G401 (cell line): ENCODE results near the gene RNF181. TPM values are rescaled to one million over a fixed set of nuclear protein-coding genes. Genes with fewer than 3 reads are reported as not detected.
"Not testable (repeated sequence)": the region's sequence is repeated elsewhere in the genome, so short reads cannot be mapped to it uniquely, and the experiment has no call there.

Source experiments
- DNase-seq: peaks from one replicate; pipeline ENCODE4 v3.0.0-alpha.2; 2015; ENCODE audit warnings: low spot score
- in situ Hi-C: cut with HindIII; loops from 2 replicates; pipeline ENCODE4 v1.10.0; 2016; ENCODE audit warnings: low sequenced_read_pairs, mixed read lengths
- total RNA-seq: library from RNA; depleted of rRNA; stranded (reverse); fragments of >200 nt; shearing (Covaris generic); gene quantifications from 2 replicates; pipeline ENCODE4 v1.2.3, GENCODE V29; 2014; rRNA removed

The RNF181 gene, protein sequence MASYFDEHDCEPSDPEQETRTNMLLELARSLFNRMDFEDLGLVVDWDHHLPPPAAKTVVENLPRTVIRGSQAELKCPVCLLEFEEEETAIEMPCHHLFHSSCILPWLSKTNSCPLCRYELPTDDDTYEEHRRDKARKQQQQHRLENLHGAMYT
- 130 and 155 TPM in 2 replicates for total RNA-seq

DNA sequence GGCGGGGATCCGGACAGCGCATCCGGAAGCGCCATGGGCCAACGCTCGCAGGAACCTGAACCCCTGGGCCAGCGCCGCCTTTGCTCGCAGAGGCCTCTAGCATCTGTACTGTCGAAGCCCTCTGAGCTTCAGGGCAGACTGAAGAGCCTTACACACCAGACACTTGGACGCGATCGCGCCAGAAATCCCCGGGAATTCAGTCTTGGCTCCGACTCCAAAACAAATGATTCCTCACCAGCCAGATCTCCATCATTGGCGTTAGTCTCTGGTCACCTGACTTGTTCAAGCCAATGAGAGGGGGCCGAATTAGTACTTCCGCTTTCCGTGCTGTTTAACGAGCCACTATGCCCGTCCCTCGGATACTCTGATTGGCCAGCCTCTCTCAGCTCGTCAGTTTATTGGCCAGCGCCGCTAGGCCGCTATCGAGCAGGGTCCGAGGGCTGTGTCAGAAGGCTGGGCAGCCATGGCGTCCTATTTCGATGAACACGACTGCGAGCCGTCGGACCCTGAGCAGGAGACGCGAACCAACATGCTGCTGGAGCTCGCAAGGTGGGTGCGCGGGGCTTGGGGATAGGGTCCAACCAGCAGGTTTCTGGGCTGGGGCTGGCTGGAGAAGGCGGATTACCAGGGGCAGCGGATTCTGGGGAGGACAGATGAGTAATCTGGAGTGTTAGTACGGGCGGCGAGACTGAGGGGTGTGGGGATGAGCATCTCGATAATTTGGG is at the start of gene RNF181:
Gene RNF181, plus strand, starts transcription at position 445 of the 725 bp plus-strand sequence. Its CDS starts 19 bp downstream, at position 464.
- in situ Hi-C loops, result no loop called here
- peak; percentile 100 for DNase-seq

DNA sequence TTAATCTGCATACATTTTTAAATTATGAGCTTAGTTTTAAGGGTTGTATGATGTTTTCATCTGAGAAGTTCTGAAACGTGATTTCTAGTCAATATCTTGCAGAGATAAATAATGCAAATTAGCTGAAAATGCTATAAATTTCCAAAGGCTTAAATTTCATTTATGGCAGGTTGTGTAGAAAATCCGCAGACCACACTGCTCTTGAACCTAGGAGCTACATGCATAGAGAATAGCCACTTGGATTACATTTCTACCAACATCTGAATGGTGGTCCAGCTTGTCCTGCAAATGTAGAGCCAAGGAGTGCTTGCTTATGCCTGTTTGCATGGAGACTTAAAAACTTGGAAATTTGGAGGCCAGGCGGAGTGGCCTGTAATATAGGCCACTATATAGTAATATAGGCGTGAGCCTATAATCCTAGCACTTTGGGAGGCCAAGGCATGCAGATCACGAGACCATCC is 49.7 kb upstream of the RNF181 start:
- in situ Hi-C loops, result no loop called here

DNA sequence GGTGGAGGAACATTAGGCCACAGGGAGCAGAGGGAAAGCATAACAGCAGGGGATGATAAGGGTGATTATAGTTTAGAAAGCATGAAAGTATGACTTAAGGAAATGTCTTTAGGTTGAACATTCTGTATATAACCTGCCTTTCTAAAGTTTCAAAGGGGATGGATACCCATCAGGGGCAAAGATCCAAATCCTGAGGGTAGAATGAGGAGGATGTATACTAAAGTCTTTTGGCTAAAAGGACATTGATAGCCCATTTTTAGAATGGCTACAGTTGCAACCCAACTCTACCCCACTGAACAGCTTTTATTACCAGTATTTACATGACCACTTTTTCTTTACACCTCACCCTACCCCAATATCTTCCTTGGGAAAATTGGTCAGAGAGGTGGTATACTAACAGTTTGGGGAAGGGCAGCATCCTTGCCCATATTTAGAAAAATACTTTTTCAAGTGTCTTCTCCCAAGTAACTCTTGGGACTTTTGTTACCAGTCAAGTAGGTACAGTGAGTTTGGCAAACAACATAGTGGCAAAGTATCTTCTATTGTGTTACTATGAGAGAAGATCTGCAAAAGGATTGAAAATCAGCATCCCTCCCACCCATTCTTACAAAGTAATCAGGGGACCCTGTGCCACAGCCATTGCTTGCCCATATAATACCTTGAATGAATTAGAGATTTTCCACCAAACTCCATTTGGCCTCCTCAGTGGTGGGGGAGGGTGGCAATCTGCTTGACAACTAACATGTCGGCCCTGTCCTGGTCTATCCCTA is 48.3 kb upstream of the RNF181 start:
- DNase-seq, result no peak
- in situ Hi-C loops, result no loop called here

More for the DNA sequence above, 49.7 kb upstream of the RNF181 start:
- DNase-seq, result no peak

DNA sequence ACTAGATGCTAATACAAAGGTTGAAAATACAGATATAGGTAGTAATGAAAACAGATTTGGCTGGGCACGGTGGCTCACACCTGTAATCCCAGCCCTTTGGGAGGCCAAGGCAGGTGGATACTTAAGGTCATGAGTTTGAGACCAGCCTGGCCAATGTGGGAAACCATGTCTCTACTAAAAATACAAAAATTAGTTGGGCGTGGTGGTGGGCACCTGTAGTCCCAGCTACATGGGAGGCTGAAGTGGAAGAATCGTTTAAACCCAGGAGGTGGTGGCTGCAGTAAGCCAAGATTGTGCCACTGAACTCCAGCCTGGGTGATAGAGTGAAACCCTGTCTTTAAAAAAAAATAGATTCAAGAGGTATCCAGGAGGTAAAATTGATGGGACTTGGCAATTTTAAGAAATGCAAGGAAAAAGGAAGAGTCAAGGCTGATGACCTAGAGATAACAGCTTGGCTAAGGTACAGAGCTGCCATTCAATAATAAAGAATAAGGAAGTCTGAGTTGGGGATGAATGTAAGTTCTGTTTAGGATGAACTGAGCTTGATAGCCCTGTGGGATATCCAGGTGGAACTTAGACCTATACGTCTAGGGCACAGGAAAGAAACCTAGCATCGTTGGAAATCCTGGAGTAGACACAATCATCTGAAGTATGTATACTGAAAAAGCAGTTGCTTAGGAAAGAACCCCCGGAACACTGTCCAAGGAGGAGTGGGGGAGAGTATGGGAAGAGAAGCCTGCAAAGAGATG is 47.5 kb upstream of the RNF181 start:
- in situ Hi-C loops, result no loop called here
- no peak for DNase-seq

DNA sequence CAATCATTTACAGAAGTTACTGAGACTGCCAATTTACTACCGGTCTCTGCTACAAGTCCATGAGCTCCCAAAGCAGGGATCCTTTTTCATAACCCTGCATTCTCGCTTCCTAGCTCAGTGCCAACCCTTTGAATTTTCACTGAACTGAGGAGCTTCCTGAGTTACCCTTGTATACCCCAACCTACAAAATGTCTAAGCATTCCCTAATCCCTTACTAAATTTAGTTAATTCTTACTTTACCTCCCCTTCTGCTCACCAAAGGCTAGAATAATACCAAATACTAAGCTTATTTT is 47.0 kb upstream of the RNF181 start:
- in situ Hi-C loops, result no loop called here
- DNase-seq, result no peak

DNA sequence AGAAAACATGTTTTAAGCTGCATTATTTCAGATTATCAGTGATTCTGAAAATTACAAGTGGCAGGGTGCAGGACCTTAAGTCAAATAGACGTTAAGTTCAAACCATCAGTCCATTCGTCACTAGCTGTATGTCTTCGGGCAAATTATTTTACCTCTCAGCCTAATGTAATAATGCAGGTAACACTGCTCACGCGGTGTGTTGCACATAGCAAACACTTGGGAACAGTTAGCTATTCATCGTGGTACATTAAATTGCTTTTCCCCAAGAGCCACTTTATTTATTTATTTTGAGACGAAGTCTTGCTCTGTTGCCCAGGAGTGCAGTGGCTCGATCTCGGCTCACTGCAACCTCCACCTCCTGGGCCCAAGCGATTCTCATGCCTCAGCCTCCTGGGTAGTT is 46.5 kb upstream of the RNF181 start:
- in situ Hi-C loops, result no loop called here
- no peak for DNase-seq

DNA sequence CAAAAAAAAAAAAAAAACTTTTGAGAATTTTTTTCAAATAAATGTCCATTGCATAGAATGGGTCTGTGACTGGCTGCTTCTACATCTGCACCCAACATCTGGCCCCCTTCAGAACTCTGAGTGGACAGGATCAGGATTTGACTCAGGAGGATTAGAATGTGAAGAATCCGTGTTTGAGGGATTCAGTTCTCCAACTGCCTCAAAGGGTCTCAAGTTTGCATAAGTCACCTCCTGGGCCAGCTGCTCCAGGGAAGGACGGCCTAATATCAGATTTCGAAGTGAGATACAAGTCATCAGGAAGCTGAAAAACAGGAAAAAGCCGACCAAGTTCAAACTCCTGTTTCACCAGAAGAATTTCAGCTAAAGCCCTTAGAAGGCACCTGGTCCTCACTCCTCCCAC is 45.7 kb upstream of the RNF181 start:
- DNase-seq, result no peak
- in situ Hi-C loops, result no loop called here

DNA sequence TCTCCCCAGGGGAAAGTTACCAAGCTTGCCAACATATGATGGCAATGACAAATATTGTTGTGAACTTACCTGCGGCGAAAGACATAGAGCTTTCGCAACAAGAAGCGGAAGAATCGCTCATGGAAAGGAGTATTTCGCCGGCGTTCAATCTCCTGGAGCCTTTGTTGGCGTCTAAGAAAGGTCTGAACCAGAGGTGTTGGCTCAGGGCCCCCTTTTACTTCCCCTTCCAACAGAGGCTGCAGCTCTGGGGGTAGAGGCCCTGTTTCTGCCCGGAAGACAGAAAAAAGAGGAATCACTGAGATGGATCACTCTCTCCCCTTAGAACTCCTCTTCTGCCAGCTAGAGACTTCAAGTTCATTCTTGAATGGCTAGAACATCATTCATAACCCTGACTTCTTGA is 45.1 kb upstream of the RNF181 start:
- in situ Hi-C loops, result no loop called here
- DNase-seq, result no peak

DNA sequence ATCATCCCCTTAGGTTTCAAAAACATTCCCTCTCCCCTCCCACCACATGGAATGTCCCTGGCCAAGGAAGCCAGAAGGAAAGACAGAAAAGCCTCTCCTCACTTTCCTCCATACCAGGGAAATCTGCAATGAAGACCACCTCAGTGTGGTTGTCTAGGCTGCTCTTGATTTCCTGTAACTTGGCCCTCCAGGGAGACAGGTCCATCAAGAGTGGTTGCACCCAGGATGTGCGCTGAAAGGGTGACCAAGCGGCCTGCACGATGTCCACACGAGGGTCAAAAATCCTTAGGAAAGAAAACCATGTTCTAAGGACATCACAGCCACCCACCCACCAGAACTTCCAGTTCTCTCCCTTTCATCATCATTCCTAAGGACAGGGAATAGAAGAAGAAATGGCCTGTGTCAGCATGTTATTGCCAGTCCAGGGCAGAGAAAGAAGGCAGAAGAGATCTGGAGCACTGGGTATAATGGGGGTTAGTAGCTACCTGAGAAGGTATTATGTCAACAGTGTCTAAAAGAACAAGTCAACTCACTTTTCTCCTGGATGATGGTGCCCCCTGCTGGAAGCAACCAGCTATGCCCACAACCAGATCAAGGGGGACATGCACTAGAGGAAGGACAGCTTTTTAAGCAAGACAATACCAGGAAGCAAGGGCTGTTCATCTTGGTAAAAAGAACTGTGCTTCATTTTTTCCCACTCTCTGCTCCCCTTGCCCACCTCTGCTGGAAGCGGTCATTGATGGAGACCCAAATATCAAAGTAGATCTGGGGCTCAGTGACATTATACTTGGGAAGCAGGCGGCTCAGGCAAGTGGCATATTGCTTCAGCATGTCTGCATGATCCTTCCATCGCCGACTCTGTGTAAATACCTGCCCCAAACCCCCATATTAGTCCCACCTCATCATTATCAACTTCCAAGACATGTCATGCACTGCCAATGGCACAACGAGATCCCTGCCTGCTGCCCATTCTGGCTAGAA is 43.6 kb upstream of the RNF181 start:
- in situ Hi-C loops, result no loop called here
- peak; percentile 89 for DNase-seq

DNA sequence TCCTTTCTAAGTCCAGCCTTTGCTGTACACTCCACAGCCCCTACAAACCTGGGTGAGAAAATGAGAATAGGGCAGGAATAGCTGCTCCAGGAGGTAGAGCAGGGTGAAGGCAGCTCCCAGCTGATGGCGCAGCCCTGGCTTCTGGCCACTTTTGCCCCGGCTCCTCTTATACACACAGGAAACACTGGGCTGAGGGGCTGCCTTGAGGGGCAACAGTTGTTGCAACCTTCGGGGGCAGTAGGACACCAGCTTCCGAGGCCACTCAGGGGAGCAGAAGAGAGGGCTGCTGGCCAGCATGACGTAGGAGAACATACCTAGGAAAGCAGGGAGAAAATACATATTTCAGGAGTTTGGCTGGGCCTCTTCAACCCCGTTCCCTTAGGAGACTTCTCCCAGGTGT is 42.4 kb upstream of the RNF181 start:
- DNase-seq, result no peak
- in situ Hi-C loops, result no loop called here

DNA sequence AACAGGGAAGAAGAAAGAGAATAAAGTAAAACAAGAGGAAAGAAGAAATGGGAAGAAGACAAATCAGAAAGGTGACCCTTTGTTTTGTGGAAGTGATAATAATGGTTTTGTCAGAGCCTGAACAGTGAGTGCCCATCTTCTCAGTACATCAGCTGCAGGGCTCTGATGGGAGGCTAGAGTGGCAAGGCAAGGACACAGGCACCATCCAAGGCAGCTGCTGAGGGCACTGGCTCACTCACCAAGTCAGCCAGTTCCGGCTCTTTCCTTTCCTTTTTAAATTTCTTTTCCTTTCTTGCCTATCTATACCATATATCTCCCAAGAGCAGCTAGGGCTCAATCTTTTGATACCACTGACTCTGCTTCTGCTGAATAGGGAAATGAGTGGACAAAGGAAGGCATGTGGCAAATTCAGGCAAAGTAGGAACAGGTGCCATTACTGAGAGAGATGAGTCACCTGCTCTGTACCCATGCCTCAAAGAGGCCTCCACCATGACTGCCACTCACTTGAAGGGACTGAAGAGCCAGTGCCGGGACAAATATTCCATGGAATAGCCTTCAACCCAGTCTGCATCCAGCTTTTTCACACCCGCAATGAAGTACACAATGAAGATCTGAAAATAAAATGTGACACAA is 40.4 kb upstream of the RNF181 start:
- DNase-seq, result no peak
- in situ Hi-C loops, result no loop called here

DNA sequence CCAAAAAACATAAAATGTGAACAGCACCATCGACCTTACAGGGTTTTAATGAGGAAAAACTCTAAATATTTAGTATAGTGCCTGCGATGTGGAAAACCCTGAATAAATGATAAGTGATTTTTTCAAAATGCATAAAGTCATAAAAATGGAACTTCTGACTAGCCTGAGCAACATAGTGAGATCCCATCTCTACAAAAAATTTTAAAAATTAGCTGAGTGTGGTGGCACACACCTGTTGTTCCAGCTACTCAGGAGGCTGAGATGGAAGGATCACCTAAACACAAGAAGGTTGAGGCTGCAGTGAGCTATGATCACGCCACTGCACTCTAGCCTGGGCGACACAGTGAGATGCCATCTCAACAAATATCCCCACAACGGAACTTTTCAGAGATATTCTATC is 38.4 kb upstream of the RNF181 start:
- in situ Hi-C loops, result no loop called here
- no peak for DNase-seq

DNA sequence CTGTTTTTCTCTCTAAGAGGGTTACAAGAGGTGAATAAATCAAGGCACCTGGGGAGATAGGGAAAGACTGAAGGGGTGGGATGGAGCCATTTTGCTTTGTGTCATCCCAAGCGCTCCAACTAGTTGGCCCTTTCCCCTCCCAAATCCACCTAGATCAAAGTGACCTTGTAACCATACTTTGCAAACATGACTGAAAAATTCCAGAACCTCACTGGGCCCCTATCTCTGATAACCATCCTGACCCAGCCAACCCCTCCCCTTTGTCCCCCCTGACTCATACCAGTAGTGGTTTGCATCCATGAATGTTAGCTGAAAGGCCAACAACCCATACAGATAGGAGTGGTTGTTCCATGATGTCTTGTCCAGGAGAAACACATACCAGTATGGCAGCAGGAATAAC is 37.4 kb upstream of the RNF181 start:
- in situ Hi-C loops, result no loop called here
- DNase-seq, result no peak

DNA sequence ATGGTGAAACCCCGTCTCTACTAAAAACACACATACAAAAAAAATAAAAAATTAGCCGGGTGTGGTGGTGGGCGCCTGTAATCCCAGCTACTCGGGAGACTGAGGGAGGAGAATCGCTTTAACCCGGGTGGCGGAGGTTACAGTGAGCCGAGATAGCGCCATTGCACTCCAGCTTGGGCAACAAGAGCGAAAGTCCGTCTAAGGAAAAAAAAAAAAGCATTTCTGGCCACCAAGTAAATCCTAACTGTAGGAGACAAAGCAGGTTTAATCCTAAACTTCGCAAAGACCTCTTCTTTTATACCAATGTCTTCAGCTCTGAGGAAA is 35.2 kb upstream of the RNF181 start:
- in situ Hi-C loops, DNase-seq: not testable (repeated sequence)

DNA sequence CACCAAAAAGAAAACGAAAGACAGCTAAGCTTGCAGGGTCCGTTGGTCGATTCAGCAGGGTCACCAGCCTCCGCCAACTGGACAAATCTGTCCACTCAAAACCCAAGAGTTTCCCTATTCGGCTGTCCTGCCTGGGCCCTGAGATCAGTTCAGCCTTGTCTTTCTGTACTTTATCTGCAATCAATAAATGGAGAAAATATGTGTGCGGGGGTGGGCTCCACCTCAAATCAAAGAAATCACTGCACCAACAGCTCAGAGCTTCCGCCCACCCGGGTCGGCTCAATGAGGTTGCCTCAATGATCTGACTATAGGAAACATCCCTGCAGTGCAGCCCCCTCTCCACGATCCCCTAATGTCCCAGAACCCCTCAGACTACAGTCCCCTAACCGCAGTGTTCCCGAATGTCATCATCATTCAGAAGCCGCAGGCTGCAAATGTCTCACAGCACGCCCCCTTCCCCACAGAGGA is 34.7 kb upstream of the RNF181 start:
- in situ Hi-C loops, result no loop called here
- no peak for DNase-seq

DNA sequence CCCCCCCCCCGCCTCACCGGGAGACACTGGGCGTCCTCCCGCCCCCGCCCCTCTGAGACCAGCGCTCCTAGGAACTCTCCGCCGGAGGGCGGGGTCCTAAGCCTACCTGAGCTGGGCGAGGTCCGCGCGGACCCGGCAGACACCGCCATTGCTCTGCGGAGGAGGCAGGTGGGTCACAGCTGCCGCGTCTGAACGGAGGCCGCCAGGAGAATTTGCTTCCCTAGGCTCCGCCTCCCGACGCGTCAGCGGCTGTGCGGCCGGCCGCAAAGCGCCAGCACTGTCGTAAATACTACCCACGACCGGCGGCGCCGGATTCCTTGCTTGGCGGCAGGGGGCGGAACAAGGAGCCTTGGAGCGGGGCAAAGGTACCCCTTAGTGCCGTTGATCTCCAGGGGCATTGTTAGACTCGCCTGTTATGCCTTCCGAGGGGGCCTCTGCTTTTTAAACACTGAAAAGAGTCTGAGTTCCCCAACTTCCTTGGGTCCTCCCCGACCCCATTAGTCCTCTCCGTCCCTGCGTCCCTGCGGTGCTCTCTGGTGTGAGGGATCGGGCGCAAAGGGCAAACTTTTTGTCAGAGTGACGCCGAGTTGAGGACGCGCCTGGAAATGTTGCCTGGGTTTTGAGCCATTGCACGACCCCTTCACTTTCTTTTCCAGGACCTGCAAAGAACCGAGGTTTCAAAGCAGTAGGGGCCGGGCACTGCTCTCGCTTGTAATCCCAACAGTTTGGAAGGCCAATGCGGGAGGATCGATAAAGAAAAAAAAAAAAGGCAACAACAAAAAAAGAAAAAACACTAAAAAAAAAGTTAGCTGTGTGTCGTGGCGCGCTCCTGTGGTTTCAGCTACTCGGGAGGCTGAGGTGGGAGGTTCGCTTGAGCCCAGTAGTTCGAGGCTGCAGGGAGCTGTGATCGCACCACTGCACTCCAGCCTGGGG is 34.0 kb upstream of the RNF181 start, which contains the start of gene GGCX:
Gene GGCX, minus strand, starts transcription at position 214 of the 933 bp plus-strand sequence. Its CDS starts 65 bp downstream, at position 149.
- peak; percentile 94 for DNase-seq
- in situ Hi-C loops, result no loop called here

DNA sequence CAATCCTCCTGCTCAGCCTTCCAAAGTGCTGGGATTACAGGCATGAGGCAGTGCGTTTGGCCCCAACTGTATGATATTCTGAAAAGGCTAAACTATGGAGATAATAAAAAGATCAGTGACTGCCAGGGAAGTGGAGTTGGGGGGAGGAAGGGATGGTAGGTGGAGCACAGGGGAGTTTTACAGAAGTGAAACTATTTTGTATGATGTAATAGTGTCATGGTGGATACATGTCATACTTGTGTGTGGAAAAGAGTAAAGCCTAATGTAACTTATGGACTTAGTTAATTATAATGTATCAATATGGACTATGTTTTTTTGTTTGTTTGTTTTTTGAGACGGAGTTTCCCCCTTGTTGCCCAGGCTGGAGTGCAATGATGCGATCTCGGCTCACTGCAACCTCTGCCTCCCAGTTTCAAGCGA is 31.4 kb upstream of the RNF181 start:
- no peak for DNase-seq
- in situ Hi-C loops, result no loop called here
